H1 (cell line): Measurements from ENCODE around the gene RUSF1. TPM values are rescaled to one million over a fixed set of nuclear protein-coding genes. Genes with fewer than 3 reads are reported as not detected.

Experiments used
- CREB1 ChIP-seq: IDR thresholded peaks from 2 replicates; pipeline ENCODE4 v1.6.1; 2012; ENCODE audit warnings: inconsistent platforms
- GTF2F1 ChIP-seq: IDR thresholded peaks from 2 replicates; pipeline ENCODE4 v1.6.1; 2012; ENCODE audit warnings: low read depth, low read length, improper control_type of control experiment, borderline replicate concordance
- KDM1A ChIP-seq: fragments of 200-600, 300-600 bp; sonication (generic); IDR thresholded peaks from 2 replicates; pipeline ENCODE4 v1.7.1; 2016; ENCODE audit warnings: mild to moderate bottlenecking, low read length, borderline replicate concordance
- NANOG ChIP-seq: IDR thresholded peaks from 2 replicates; pipeline ENCODE4 v1.6.1; 2011; ENCODE audit warnings: low read length, low read depth, mild to moderate bottlenecking, inconsistent platforms; ENCODE audit not compliant: insufficient read depth, poor library complexity, severe bottlenecking
- RBBP5 ChIP-seq: IDR thresholded peaks from 2 replicates; pipeline ENCODE4 v1.7.1; 2012; ENCODE audit warnings: low read depth, mild to moderate bottlenecking, inconsistent platforms, low read length, moderate library complexity, borderline replicate concordance
- SP1 ChIP-seq: IDR thresholded peaks from 2 replicates; pipeline ENCODE4 v1.6.1; 2011; ENCODE audit warnings: low read depth, low read length
- TAF1 ChIP-seq: IDR thresholded peaks from 2 replicates; pipeline ENCODE4 v1.6.1; 2011; ENCODE audit warnings: mild to moderate bottlenecking, low read depth, low read length
- TEAD4 ChIP-seq: IDR thresholded peaks from 2 replicates; pipeline ENCODE4 v1.6.1; 2012; ENCODE audit warnings: low read depth, low read length, inconsistent platforms, mixed read lengths
- polyA plus RNA-seq, 7 experiments: library from polyadenylated mRNA; depleted of rRNA in 3 of 7; stranded (reverse) in 5 of 7; unstranded in 2 of 7; fragments of >200 nt in 5 of 7; fragments of 200-250 nt in 2 of 7; gene quantifications; 1 replicate in 5 of 7; 2 replicates in 1 of 7; 4 replicates in 1 of 7; pipeline versions ENCODE4 v1.2.1 to v1.2.3, GENCODE V29; 2011 to 2013; ENCODE audit warnings: missing spikeins in 2 of 7, mixed read lengths in 2 of 7
- total RNA-seq: library from RNA; stranded (reverse); fragmentation: NEBNext Ultra II Directional; extraction: Animal tissue kit (Norgen Biotek cat#: 25700); gene quantifications from 2 replicates; pipeline ENCODE4 v1.2.1, GENCODE V29; 2021
- TF ChIP-seq, protein P1 (sequence below): fragments of 300-600 bp; sonication (generic); IDR thresholded peaks from 2 replicates; pipeline ENCODE4 v1.7.1; 2012; ENCODE audit warnings: low read length, moderate library complexity, mild to moderate bottlenecking, inconsistent platforms; ENCODE audit not compliant: insufficient replicate concordance
- TF ChIP-seq, protein P2 (sequence below): IDR thresholded peaks from 2 replicates; pipeline ENCODE4 v1.6.1; 2011; ENCODE audit warnings: low read depth, mild to moderate bottlenecking, low read length; ENCODE audit not compliant: insufficient read depth
- TF ChIP-seq, protein P3 (sequence below): IDR thresholded peaks from 2 replicates; pipeline ENCODE4 v1.6.1; 2012; ENCODE audit warnings: inconsistent platforms

RUSF1 gene
- total and polyA plus RNA-seq, 2 of the 8 experiments (the other 6 are each of a cell fraction or from before 2014, with no cell fraction given): 22.5 to 33.7 TPM

DNA sequence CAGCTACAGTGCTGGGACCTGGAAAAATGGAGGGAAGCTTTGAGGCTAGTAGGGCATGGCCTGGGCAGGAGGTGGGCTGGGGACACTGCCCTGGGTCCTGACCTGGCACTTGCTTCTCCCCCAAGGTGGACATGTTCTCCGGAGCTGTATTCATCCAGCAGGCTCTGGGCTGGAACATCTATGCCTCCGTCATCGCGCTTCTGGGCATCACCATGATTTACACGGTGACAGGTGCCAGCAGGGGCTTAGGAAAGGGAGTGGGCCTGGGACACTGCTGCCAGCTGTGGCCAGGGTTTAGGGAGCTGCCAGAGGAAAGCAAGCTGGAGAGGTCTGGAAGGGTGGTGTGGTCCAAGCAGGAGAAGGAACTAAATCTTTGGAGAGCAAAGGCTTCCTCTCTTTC, 22.1 kb downstream of the RUSF1 start (continued):
- TF ChIP-seq, protein P1, sequence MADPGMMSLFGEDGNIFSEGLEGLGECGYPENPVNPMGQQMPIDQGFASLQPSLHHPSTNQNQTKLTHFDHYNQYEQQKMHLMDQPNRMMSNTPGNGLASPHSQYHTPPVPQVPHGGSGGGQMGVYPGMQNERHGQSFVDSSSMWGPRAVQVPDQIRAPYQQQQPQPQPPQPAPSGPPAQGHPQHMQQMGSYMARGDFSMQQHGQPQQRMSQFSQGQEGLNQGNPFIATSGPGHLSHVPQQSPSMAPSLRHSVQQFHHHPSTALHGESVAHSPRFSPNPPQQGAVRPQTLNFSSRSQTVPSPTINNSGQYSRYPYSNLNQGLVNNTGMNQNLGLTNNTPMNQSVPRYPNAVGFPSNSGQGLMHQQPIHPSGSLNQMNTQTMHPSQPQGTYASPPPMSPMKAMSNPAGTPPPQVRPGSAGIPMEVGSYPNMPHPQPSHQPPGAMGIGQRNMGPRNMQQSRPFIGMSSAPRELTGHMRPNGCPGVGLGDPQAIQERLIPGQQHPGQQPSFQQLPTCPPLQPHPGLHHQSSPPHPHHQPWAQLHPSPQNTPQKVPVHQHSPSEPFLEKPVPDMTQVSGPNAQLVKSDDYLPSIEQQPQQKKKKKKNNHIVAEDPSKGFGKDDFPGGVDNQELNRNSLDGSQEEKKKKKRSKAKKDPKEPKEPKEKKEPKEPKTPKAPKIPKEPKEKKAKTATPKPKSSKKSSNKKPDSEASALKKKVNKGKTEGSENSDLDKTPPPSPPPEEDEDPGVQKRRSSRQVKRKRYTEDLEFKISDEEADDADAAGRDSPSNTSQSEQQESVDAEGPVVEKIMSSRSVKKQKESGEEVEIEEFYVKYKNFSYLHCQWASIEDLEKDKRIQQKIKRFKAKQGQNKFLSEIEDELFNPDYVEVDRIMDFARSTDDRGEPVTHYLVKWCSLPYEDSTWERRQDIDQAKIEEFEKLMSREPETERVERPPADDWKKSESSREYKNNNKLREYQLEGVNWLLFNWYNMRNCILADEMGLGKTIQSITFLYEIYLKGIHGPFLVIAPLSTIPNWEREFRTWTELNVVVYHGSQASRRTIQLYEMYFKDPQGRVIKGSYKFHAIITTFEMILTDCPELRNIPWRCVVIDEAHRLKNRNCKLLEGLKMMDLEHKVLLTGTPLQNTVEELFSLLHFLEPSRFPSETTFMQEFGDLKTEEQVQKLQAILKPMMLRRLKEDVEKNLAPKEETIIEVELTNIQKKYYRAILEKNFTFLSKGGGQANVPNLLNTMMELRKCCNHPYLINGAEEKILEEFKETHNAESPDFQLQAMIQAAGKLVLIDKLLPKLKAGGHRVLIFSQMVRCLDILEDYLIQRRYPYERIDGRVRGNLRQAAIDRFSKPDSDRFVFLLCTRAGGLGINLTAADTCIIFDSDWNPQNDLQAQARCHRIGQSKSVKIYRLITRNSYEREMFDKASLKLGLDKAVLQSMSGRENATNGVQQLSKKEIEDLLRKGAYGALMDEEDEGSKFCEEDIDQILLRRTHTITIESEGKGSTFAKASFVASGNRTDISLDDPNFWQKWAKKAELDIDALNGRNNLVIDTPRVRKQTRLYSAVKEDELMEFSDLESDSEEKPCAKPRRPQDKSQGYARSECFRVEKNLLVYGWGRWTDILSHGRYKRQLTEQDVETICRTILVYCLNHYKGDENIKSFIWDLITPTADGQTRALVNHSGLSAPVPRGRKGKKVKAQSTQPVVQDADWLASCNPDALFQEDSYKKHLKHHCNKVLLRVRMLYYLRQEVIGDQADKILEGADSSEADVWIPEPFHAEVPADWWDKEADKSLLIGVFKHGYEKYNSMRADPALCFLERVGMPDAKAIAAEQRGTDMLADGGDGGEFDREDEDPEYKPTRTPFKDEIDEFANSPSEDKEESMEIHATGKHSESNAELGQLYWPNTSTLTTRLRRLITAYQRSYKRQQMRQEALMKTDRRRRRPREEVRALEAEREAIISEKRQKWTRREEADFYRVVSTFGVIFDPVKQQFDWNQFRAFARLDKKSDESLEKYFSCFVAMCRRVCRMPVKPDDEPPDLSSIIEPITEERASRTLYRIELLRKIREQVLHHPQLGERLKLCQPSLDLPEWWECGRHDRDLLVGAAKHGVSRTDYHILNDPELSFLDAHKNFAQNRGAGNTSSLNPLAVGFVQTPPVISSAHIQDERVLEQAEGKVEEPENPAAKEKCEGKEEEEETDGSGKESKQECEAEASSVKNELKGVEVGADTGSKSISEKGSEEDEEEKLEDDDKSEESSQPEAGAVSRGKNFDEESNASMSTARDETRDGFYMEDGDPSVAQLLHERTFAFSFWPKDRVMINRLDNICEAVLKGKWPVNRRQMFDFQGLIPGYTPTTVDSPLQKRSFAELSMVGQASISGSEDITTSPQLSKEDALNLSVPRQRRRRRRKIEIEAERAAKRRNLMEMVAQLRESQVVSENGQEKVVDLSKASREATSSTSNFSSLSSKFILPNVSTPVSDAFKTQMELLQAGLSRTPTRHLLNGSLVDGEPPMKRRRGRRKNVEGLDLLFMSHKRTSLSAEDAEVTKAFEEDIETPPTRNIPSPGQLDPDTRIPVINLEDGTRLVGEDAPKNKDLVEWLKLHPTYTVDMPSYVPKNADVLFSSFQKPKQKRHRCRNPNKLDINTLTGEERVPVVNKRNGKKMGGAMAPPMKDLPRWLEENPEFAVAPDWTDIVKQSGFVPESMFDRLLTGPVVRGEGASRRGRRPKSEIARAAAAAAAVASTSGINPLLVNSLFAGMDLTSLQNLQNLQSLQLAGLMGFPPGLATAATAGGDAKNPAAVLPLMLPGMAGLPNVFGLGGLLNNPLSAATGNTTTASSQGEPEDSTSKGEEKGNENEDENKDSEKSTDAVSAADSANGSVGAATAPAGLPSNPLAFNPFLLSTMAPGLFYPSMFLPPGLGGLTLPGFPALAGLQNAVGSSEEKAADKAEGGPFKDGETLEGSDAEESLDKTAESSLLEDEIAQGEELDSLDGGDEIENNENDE: no peak
- TF ChIP-seq TEAD4 (no peak), GTF2F1 (no peak), NANOG (no peak), RBBP5 (no peak), TAF1 (no peak), SP1 (no peak), CREB1 (no peak), KDM1A (no peak)
- TF ChIP-seq, protein P2, sequence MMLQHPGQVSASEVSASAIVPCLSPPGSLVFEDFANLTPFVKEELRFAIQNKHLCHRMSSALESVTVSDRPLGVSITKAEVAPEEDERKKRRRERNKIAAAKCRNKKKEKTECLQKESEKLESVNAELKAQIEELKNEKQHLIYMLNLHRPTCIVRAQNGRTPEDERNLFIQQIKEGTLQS: no peak
- TF ChIP-seq, protein P3, sequence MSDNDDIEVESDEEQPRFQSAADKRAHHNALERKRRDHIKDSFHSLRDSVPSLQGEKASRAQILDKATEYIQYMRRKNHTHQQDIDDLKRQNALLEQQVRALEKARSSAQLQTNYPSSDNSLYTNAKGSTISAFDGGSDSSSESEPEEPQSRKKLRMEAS: no peak
